GM12865 (cell line): ENCODE data around the gene MAP2K5.

ENCODE experiments used
- DNase-seq: peaks from one replicate; pipeline ENCODE4 v3.0.0; 2010; ENCODE audit warnings: low read depth
- H3K4me3 ChIP-seq: 2 replicates; pipeline ENCODE4 v1.5.1; 2011; ENCODE audit warnings: mild to moderate bottlenecking, low read depth, low read length, control low read depth
- TF ChIP-seq, protein P1 (sequence below): IDR thresholded peaks from 2 replicates; pipeline ENCODE4 v1.5.1; 2011; ENCODE audit warnings: low read length, control low read depth, low read depth, inconsistent platforms; ENCODE audit not compliant: insufficient read depth; ENCODE audit errors: missing control alignments

Gene MAP2K5

DNA sequence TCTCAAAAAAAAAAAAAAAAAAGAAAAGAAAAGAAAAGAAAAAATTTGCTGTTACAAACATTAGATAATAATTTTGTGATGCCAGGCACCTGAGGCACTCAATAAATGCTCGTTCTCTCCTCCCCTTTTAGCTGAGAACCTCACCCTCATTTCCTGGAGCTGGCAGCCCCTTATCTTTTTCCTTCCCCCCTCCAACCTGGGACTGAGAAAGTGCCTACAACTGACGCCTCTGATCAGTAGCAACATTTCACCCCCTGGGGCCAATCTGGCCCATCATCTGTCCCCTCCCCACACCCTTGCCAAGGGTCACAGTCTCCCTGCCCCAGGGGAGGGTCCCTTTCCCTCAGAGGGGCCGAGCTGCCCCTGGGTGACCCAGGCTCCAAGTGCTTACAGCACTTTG lies 309.9 kb downstream of the MAP2K5 start:
- TF ChIP-seq, protein P1, sequence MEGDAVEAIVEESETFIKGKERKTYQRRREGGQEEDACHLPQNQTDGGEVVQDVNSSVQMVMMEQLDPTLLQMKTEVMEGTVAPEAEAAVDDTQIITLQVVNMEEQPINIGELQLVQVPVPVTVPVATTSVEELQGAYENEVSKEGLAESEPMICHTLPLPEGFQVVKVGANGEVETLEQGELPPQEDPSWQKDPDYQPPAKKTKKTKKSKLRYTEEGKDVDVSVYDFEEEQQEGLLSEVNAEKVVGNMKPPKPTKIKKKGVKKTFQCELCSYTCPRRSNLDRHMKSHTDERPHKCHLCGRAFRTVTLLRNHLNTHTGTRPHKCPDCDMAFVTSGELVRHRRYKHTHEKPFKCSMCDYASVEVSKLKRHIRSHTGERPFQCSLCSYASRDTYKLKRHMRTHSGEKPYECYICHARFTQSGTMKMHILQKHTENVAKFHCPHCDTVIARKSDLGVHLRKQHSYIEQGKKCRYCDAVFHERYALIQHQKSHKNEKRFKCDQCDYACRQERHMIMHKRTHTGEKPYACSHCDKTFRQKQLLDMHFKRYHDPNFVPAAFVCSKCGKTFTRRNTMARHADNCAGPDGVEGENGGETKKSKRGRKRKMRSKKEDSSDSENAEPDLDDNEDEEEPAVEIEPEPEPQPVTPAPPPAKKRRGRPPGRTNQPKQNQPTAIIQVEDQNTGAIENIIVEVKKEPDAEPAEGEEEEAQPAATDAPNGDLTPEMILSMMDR = no peak
- H3K4me3 ChIP-seq = no peak overlapping the region
- no peak for DNase-seq

DNA sequence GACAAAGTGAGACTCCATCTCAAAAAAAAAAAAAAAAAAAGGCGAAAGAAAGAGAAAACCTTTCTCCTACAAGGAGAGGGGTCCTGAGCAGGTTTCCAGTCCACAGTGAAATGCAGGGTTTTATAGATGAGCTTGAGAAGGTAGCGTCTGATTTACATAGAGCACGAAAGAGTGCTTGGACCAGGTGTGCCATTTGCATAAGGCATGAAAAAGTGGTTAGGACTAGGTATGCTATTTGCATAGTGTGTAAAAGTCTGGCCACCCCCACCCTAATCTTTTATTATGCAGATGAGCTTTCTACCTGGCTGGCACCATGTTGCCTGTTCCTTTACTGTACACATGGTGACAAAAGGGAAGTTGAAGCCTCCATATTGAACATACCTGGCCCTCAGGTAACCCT lies 311.0 kb downstream of the MAP2K5 start:
- TF ChIP-seq, protein P1 = no peak
- H3K4me3 ChIP-seq = no peak overlapping the region
- no peak for DNase-seq

DNA sequence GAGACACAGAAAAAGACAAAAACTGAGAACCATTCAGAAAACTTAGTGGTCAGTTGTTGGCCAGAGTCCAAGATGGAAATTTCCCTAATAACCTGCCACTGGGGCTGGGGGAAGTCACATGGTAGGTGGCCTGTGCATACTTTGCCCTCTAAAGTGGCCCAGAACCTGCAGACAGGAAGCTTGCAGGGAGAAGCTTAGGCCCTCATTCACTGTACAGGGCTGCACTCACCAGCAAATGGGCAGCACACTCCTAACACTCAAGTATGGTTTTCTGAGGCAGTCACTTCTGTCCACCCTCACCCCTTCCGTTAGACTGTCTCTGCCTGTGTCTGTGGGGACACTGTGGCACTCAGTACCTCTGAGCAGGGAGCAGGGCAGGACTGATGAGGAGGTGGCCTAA lies 311.9 kb downstream of the MAP2K5 start:
- DNase-seq = peak; percentile 53
- no peak overlapping the region for H3K4me3 ChIP-seq
- TF ChIP-seq, protein P1 = no peak

DNA sequence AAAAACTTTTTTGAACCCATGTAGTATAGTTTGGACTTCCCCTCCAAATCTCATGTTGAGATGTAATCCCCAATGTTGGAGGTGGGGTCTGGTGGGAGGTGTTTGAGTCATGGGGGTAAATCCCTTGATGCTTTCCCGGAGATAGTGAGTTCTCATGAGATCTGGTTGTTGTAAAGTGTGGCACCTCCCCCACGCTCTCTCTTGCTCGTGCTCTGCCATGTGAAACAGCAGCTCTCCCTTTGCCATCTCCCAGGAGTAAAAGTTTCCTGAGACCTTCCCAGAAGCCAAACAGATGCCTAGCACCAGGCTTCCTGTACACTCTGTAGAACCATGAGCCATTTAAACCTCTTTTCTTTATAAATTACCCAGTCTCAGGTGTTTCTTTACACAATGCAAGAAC lies 313.3 kb downstream of the MAP2K5 start:
- peak; percentile 64 for DNase-seq
- no peak overlapping the region for H3K4me3 ChIP-seq
- TF ChIP-seq, protein P1 = no peak
